H1 (cell line): ENCODE results near the gene BUD23. TPM values are rescaled to one million over a fixed set of nuclear protein-coding genes. Genes with fewer than 3 reads are reported as not detected.

Source experiments
- CTCF ChIA-PET: fragments of 300-600 bp; sonication (Branson Sonifier 250); formaldehyde crosslinking; loops from one replicate; lab custom pipeline; 2021; ENCODE audit not compliant: partially characterized antibody; lab: Charles Lee
- POLR2A ChIA-PET: fragments of 300-600 bp; sonication (Branson Sonifier 250); formaldehyde crosslinking; loops from one replicate; lab custom pipeline; 2021; ENCODE audit warnings: inconsistent platforms; ENCODE audit not compliant: partially characterized antibody; lab: Charles Lee
- DNase-seq, 2 experiments: peaks; one replicate each; pipeline versions ENCODE4 v3.0.0 to v3.0.0-alpha.2; 2010 to 2022; ENCODE audit warnings: low spot score in 2 of 2, low read depth in 1 of 2, mixed read lengths in 1 of 2
- FAIRE-seq: peaks from 2 replicates; lab custom pipeline; 2011; peaks lifted over from hg19 to GRCh38; lab: Jason Lieb, UNC
- H2AFZ ChIP-seq: 2 replicates; pipeline ENCODE4 v1.8.1; 2012; ENCODE audit warnings: low read length, inconsistent platforms
- H2AK5ac ChIP-seq: 2 replicates; pipeline ENCODE4 v1.6.1; 2013; ENCODE audit warnings: low read depth, low read length
- H2BK120ac ChIP-seq: replicated peaks from 2 replicates; pipeline ENCODE3; 2013; ENCODE audit warnings: low read depth, low read length, inconsistent platforms
- H2BK12ac ChIP-seq: 2 replicates; pipeline ENCODE4 v1.6.1; 2013; ENCODE audit warnings: low read depth, low read length
- H2BK15ac ChIP-seq: 2 replicates; pipeline ENCODE4 v1.6.1; 2013; ENCODE audit warnings: low read length
- H2BK20ac ChIP-seq: 2 replicates; pipeline ENCODE4 v1.6.1; 2013; ENCODE audit warnings: low read length
- H2BK5ac ChIP-seq: 2 replicates; pipeline ENCODE4 v1.6.1; 2013; ENCODE audit warnings: low read depth, low read length
- H3K14ac ChIP-seq: 2 replicates; pipeline ENCODE4 v1.6.1; 2013; ENCODE audit warnings: inconsistent platforms; ENCODE audit not compliant: insufficient read length
- H3K18ac ChIP-seq: 2 replicates; pipeline ENCODE4 v1.6.1; 2013; ENCODE audit warnings: low read length; ENCODE audit errors: extremely low read depth
- H3K23ac ChIP-seq: 2 replicates; pipeline ENCODE4 v1.6.1; 2013; ENCODE audit warnings: inconsistent platforms; ENCODE audit not compliant: insufficient read length
- H3K23me2 ChIP-seq: 2 replicates; pipeline ENCODE4 v1.6.1; 2013; ENCODE audit warnings: low read depth, low read length
- H3K27ac ChIP-seq: 2 replicates; pipeline ENCODE4 v1.6.1; 2011; ENCODE audit warnings: low read depth, low read length, inconsistent platforms
- H3K27me3 ChIP-seq, 4 experiments: replicated peaks in 1 of 4; 1 replicate in 1 of 4; 2 replicates in 3 of 4; pipeline versions ENCODE4 v1.6.1 to v1.8.1; 2011 to 2013; ENCODE audit warnings: low read length in 3 of 4, mild to moderate bottlenecking in 3 of 4, inconsistent platforms in 2 of 4, mixed read lengths in 2 of 4, moderate library complexity in 1 of 4; ENCODE audit not compliant: control insufficient read depth in 3 of 4, insufficient read depth in 3 of 4; ENCODE audit errors: extremely low read depth in 1 of 4
- H3K36me3 ChIP-seq, 4 experiments: 2 replicates each; pipeline versions ENCODE4 v1.6.1 to v1.8.1; 2011 to 2013; ENCODE audit warnings: mild to moderate bottlenecking in 4 of 4, low read length in 3 of 4, moderate library complexity in 2 of 4, control low read depth in 1 of 4, inconsistent platforms in 1 of 4; ENCODE audit not compliant: insufficient read depth in 4 of 4, control insufficient read depth in 2 of 4
- H3K4ac ChIP-seq: replicated peaks from 2 replicates; pipeline ENCODE3; 2013; ENCODE audit warnings: low read length, low read depth, mixed read lengths, inconsistent platforms; ENCODE audit not compliant: insufficient read length
- H3K4me1 ChIP-seq, 4 experiments: replicated peaks in 1 of 4; 1 replicate in 1 of 4; 2 replicates in 3 of 4; pipeline versions ENCODE4 v1.6.1 to v1.8.1; 2011 to 2013; ENCODE audit warnings: low read length in 3 of 4, inconsistent platforms in 2 of 4, mixed read lengths in 1 of 4; ENCODE audit not compliant: insufficient read depth in 4 of 4, control insufficient read depth in 3 of 4
- H3K4me2 ChIP-seq, 2 experiments: 2 replicates each; pipeline versions ENCODE4 v1.6.1 to v1.8.1; 2011 to 2013; ENCODE audit warnings: low read depth in 2 of 2, low read length in 2 of 2, control low read depth in 1 of 2, inconsistent platforms in 1 of 2, mild to moderate bottlenecking in 1 of 2; ENCODE audit not compliant: insufficient read depth in 1 of 2
- H3K4me3 ChIP-seq, 4 experiments: fragments of 200-600, 300-600 bp in 1 of 4; sonication (generic), shearing (Covaris generic), sonication (Bioruptor Twin) in 1 of 4; 2 replicates each; pipeline versions ENCODE4 v1.5.1 to v1.8.1; 2011 to 2016; ENCODE audit warnings: low read length in 4 of 4, low read depth in 3 of 4, control low read depth in 2 of 4, inconsistent platforms in 2 of 4, mild to moderate bottlenecking in 2 of 4, mixed read lengths in 1 of 4, moderate library complexity in 1 of 4; ENCODE audit not compliant: insufficient read depth in 2 of 4; ENCODE audit errors: extremely low read depth in 1 of 4
- H3K56ac ChIP-seq: replicated peaks from 2 replicates; pipeline ENCODE3; 2013; ENCODE audit warnings: low read depth, mild to moderate bottlenecking, mixed read lengths, low read length, inconsistent platforms; ENCODE audit not compliant: insufficient read length
- H3K79me1 ChIP-seq: 2 replicates; pipeline ENCODE4 v1.6.1; 2013; ENCODE audit warnings: low read depth, low read length, control low read depth
- H3K79me2 ChIP-seq, 2 experiments: 2 replicates each; pipeline versions ENCODE4 v1.6.1 to v1.8.1; 2012 to 2013; ENCODE audit warnings: low read length in 2 of 2, mild to moderate bottlenecking in 2 of 2, inconsistent platforms in 1 of 2; ENCODE audit not compliant: insufficient read depth in 2 of 2, control insufficient read depth in 1 of 2
- H3K9ac ChIP-seq, 4 experiments: replicated peaks in 1 of 4; 1 replicate in 1 of 4; 2 replicates in 3 of 4; pipeline versions ENCODE4 v1.6.1 to v1.8.1; 2011 to 2013; ENCODE audit warnings: low read depth in 3 of 4, low read length in 3 of 4, control low read depth in 2 of 4, mild to moderate bottlenecking in 2 of 4, moderate library complexity in 2 of 4, inconsistent platforms in 1 of 4; ENCODE audit errors: extremely low read depth in 1 of 4
- H3K9me3 ChIP-seq, 2 experiments: 2 replicates each; pipeline versions ENCODE4 v1.6.1 to v1.8.1; 2012 to 2013; ENCODE audit warnings: mild to moderate bottlenecking in 2 of 2, moderate library complexity in 2 of 2, control low read depth in 1 of 2, inconsistent platforms in 1 of 2, low read depth in 1 of 2, low read length in 1 of 2, mixed read lengths in 1 of 2; ENCODE audit not compliant: insufficient read depth in 2 of 2
- H4K20me1 ChIP-seq, 2 experiments: replicated peaks in 1 of 2; 2 replicates each; pipeline versions ENCODE3 to v1.8.1; 2011 to 2013; ENCODE audit warnings: inconsistent platforms in 2 of 2, low read length in 2 of 2, mild to moderate bottlenecking in 1 of 2; ENCODE audit not compliant: insufficient read depth in 2 of 2, control insufficient read depth in 1 of 2
- H4K5ac ChIP-seq: 2 replicates; pipeline ENCODE4 v1.6.1; 2013; ENCODE audit warnings: low read length, low read depth, mixed read lengths, inconsistent platforms; ENCODE audit not compliant: insufficient read length
- H4K8ac ChIP-seq: 2 replicates; pipeline ENCODE4 v1.8.0; 2013; ENCODE audit warnings: mild to moderate bottlenecking, moderate library complexity, low read length, inconsistent platforms; ENCODE audit not compliant: insufficient read depth; ENCODE audit errors: extremely low read depth
- H4K91ac ChIP-seq: replicated peaks from 2 replicates; pipeline ENCODE3; 2013; ENCODE audit warnings: low read length, mixed read lengths, inconsistent platforms; ENCODE audit not compliant: insufficient read length
- CEBPB ChIP-seq: IDR thresholded peaks from 2 replicates; pipeline ENCODE4 v1.6.1; 2012; ENCODE audit warnings: low read depth, low read length
- JUN ChIP-seq: IDR thresholded peaks from 2 replicates; pipeline ENCODE4 v1.6.1; 2011; ENCODE audit warnings: low read depth, mild to moderate bottlenecking, improper control_type of control experiment, low read length
- KDM1A ChIP-seq: fragments of 200-600, 300-600 bp; sonication (generic); IDR thresholded peaks from 2 replicates; pipeline ENCODE4 v1.7.1; 2016; ENCODE audit warnings: mild to moderate bottlenecking, low read length, borderline replicate concordance
- MAFK ChIP-seq: IDR thresholded peaks from 2 replicates; pipeline ENCODE4 v1.6.1; 2012; ENCODE audit warnings: low read depth, mild to moderate bottlenecking, improper control_type of control experiment, low read length
- NRF1 ChIP-seq: IDR thresholded peaks from 2 replicates; pipeline ENCODE4 v1.6.1; 2011; ENCODE audit warnings: mild to moderate bottlenecking, low read depth, low read length, improper control_type of control experiment
- POLR2AphosphoS5 ChIP-seq: IDR thresholded peaks from 2 replicates; pipeline ENCODE4 v1.6.1; 2011; ENCODE audit warnings: low read depth, low read length
- SIX5 ChIP-seq: IDR thresholded peaks from 2 replicates; pipeline ENCODE4 v1.6.1; 2011; ENCODE audit warnings: mild to moderate bottlenecking, low read depth, low read length
- TEAD4 ChIP-seq: IDR thresholded peaks from 2 replicates; pipeline ENCODE4 v1.6.1; 2012; ENCODE audit warnings: low read depth, low read length, inconsistent platforms, mixed read lengths
- WGBS, 2 experiments: shearing (Covaris generic) in 1 of 2; methylation state at CpG; one replicate each; pipeline versions ENCODE4 v1.1.6 to v1.1.7; 2013 to 2015; ENCODE audit warnings: low lambda C conversion rate in 2 of 2, mixed read lengths in 2 of 2, inconsistent platforms in 1 of 2, low coverage in 1 of 2, missing lambda C conversion rate in 1 of 2; ENCODE audit not compliant: insufficient replicate concordance in 2 of 2, insufficient coverage in 1 of 2, insufficient read length in 1 of 2; ENCODE audit errors: extremely low coverage in 1 of 2, missing lambda C conversion rate in 1 of 2; 5-methylcytosine and 5-hydroxymethylcytosine counted together
- polyA plus RNA-seq, 7 experiments: library from polyadenylated mRNA; depleted of rRNA in 3 of 7; stranded (reverse) in 5 of 7; unstranded in 2 of 7; fragments of >200 nt in 5 of 7; fragments of 200-250 nt in 2 of 7; gene quantifications; 1 replicate in 5 of 7; 2 replicates in 1 of 7; 4 replicates in 1 of 7; pipeline versions ENCODE4 v1.2.1 to v1.2.3, GENCODE V29; 2011 to 2013; ENCODE audit warnings: missing spikeins in 2 of 7, mixed read lengths in 2 of 7
- total RNA-seq: library from RNA; stranded (reverse); fragmentation: NEBNext Ultra II Directional; extraction: Animal tissue kit (Norgen Biotek cat#: 25700); gene quantifications from 2 replicates; pipeline ENCODE4 v1.2.1, GENCODE V29; 2021

Gene BUD23
- total and polyA plus RNA-seq, 2 of the 8 experiments (the other 6 are each of a cell fraction or from before 2014, with no cell fraction given): 72.3 to 78.4 TPM

DNA sequence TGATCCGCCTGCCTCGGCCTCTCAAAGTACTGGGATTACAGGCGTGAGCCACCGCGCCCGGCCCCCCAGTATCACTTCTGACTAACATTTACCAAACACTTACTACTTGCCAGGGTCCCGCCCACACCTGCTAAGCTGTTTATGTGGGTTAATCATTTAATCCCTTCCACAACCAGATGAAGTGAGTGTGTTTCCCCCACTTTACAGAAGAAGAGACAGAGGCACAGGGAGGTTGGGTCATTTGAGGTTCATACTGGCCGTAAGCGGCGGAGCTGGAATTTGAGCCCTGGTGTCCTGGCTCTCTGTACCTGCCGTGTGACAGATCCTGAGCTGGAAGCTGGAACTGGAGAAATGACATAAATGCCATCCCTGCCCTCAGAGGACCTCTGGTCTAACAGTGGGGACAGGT lies 30.9 kb upstream of the BUD23 start:
- POLR2A ChIA-PET: interaction anchor here (0.7 to 1.7 kb wide), 2 partner anchors 12 to 27 kb away, joined by 3 read pairs; no protein-coding TSS in a partner anchor
- H4K5ac ChIP-seq: no peak overlapping the region
- no peak overlapping the region for H3K4me3 ChIP-seq
- no peak overlapping the region for H2BK120ac ChIP-seq
- H3K9me3 ChIP-seq: no peaks in the 10 kb centered on the region
- H3K56ac ChIP-seq: no peak overlapping the region
- H3K4ac ChIP-seq: no peak overlapping the region
- H3K18ac ChIP-seq: no peak overlapping the region
- H2BK12ac ChIP-seq: no peak overlapping the region
- no peak for DNase-seq
- FAIRE-seq: no peak
- H3K27ac ChIP-seq: no peak overlapping the region
- 92% methylated on average over 11 of the region's 11 CpGs; no CpG with 5 or more reads in 1 of the 2 experiments for WGBS, 2 experiments
- TF ChIP-seq JUN (no peak), MAFK (no peak), NRF1 (no peak), SIX5 (no peak), POLR2AphosphoS5 (no peak), CEBPB (no peak), TEAD4 (no peak), KDM1A (no peak)
- no peak overlapping the region for H4K8ac ChIP-seq
- H2AK5ac ChIP-seq: peak overlapping the region; percentile 40; the same call in 1 of the 2 replicates
- no peaks in the 10 kb centered on the region for H3K79me1 ChIP-seq
- H2BK20ac ChIP-seq: no peak overlapping the region
- H2BK5ac ChIP-seq: no peak overlapping the region
- peak overlapping the region; percentile 88; the same call in 1 of the 2 replicates for H2BK15ac ChIP-seq
- peaks cover 0 to 16% (median 16%) of the 10 kb centered on the region in 4 experiments; a peak in 6 of 7 replicates for H3K27me3 ChIP-seq
- H3K9ac ChIP-seq: no peak overlapping the region
- H3K4me1 ChIP-seq: peaks cover 0 to 5% (median 0%) of the 10 kb centered on the region in 4 experiments; a peak in 2 of 7 replicates
- H3K4me2 ChIP-seq: no peak overlapping the region
- H3K14ac ChIP-seq: no peak overlapping the region
- H3K23ac ChIP-seq: no peak overlapping the region
- no peak overlapping the region for H4K91ac ChIP-seq
- CTCF ChIA-PET: interaction anchor here (0.7 to 2.6 kb wide), 11 partner anchors 8 to 48 kb away, joined by 3 to 13 read pairs (median 4); partner anchors contain the start of gene MLXIPL
- peaks cover under 1% of the 10 kb centered on the region; the same call in 1 of the 2 replicates for H3K23me2 ChIP-seq
- no peak overlapping the region for H2AFZ ChIP-seq
- H3K79me2 ChIP-seq: no peaks in the 10 kb centered on the region
- no peaks in the 10 kb centered on the region for H4K20me1 ChIP-seq
- no peaks in the 10 kb centered on the region for H3K36me3 ChIP-seq
